Erythroblast (primary cell): ENCODE results near the gene BMP7.

Source experiments
- DNase-seq, 2 experiments: peaks; one replicate each; lab custom pipeline; 2025; lab: John Stamatoyannopoulos, UW
- GATA1 ChIP-seq: IDR thresholded peaks from 2 replicates; pipeline ENCODE4 v1.6.1; 2011; ENCODE audit warnings: low read depth, mild to moderate bottlenecking, control low read depth, low read length, moderate library complexity
- POLR2A ChIP-seq: IDR thresholded peaks from 2 replicates; pipeline ENCODE4 v1.6.1; 2011; ENCODE audit warnings: mild to moderate bottlenecking, low read length

BMP7 gene

GRCh38 chr20:57266291-57267157 is at the start of gene BMP7:
BMP7 (minus strand) TSS chr20:57266641; CDS start chr20:57266122, 519 bp downstream.
- no peak for DNase-seq
- TF ChIP-seq GATA1 (no peak), POLR2A (no peak)

GRCh38 chr20:57315976-57316480 is 49.6 kb upstream of the BMP7 start:
- no peak for DNase-seq
- no peak for TF ChIP-seq POLR2A
- TF ChIP-seq GATA1 = no peak

GRCh38 chr20:57315083-57315975 is 48.9 kb upstream of the BMP7 start:
- no peak for DNase-seq
- TF ChIP-seq POLR2A (no peak), GATA1 (no peak)

DNA sequence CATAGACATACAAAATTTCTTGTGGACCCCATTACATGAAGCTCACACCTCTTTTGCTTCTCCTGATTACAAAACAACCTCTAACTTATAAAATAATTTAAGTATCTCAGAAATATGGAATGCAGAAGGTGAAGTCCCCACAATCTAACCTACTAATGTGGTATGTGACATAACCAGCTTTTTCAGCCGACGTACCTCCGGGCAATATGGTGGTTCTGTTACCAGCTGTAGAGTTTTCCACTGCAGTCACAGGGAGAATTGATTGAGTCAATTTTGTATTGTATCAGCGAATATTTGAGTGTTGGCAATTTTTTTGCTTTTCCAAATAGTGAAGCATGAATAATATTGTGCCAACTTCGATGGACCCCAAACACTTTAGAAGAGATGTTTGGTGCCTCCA is 47.5 kb upstream of the BMP7 start:
- no peak for DNase-seq
- TF ChIP-seq GATA1 (no peak), POLR2A (no peak)

DNA sequence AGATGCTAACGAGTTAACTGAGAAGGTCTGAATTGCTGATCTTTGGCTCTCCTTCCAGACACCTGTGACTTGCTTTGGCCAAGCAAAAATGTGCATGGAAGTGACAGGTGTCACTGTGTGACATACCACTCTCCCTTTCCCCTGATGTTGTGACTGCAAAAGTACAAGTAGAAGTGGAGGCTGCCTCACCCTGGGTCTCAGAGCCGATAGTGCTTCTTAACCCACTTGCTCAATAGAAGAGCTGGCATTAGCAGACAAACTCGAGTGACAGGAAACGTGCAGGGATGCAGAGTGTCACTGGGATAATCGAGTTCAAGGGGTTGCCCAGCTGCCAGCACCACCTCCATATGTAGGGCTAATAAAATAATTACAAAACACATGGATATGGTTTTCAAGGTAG is 46.8 kb upstream of the BMP7 start:
- TF ChIP-seq GATA1 (no peak), POLR2A (no peak)
- no peak for DNase-seq

GRCh38 chr20:57312138-57312537 is 45.7 kb upstream of the BMP7 start:
- TF ChIP-seq POLR2A = no peak
- TF ChIP-seq GATA1 = no peak

GRCh38 chr20:57310821-57311514 is 44.5 kb upstream of the BMP7 start:
- no peak for TF ChIP-seq POLR2A
- TF ChIP-seq GATA1 = no peak
- no peak for DNase-seq

More at GRCh38 chr20:57312138-57312537, 45.7 kb upstream of the BMP7 start:
- DNase-seq = no peak

DNA sequence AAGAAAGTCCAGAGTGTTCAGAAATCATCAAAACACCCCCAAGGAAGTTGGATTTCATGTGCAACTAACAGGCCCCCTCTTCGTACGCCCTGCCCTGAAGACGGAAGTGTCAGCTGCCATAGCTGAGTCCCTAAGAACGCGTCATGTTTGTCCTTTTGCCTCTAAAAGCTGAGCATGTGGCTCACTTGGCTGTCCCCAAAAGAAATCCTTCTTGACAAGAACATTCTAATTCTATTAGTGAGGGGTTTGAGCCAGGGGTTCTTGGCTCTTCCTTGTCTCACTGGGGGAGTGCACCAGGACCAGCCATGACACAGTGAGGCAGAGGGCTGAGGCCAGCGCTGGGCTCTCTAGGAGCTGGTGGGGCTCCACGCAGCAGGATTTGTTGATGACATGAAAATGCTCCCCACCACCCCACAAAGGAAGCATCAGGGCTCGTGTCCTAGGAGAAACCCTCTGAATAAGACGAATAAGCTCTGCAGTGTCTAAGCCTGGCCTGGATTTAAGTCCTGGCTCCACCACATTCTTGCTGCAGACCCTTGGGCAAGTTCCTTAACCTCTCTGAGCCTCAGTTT is 43.2 kb upstream of the BMP7 start:
- DNase-seq = no peak
- no peak for TF ChIP-seq GATA1
- no peak for TF ChIP-seq POLR2A

DNA sequence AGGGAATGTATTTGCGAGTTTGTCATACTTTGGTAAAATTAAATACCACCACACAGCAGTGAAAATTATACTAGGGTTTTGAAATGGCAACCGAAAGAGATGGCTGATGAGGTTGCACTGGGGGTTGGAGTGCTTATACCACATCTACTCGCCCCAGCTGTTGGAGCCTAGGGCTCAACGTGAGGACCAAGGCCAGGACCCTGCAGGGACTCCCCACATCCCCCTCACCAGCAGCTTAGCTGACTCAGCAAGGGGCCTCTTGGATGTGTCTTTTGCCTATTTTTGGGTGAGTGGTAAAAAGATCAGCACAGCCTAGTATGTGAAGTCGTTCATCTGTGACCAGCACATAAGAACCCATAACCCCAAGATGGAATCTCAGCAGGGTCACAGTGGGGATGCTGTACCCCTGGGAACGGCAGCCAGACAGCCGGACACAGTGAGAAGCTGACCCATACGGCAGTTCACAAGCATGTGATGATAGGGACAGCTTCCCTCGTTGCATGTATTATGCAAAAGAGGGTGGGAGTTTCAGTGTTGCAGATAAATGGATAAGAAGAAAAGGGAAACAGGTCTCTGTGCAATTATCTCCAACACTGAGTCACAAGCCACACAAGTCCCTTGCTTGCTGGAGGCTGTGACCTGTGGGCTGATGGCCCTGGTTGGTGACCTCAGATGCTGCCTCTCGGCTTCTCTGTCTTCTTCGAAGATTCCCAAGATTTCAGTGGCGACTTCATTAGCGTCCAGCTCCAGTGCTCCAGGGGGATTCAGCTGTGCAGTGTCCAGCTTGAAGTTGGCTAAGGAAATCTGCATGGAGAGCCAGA is 42.2 kb upstream of the BMP7 start:
- TF ChIP-seq POLR2A = no peak
- no peak for TF ChIP-seq GATA1
- DNase-seq = no peak

DNA sequence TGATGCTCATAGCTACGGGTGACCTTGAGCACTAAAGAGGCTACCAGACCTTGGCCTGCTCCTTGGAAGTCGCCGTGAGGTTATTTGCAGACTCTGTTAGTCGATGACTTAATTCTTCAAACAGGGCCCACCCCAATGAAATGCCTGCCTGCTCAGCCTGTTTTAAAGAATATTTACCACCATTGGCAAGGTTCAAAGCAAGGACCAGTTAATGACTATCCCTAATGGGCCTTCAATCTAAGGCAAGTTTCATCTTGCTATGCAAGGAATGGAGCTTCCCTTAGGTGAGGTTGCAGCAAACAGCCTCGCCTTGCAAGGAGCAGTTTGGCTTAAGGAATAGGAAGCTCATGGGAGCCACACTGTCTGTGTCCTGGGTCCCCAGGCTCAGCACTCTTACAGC is 40.3 kb upstream of the BMP7 start:
- TF ChIP-seq GATA1 (no peak), POLR2A (no peak)

GRCh38 chr20:57301026-57301425 is 34.6 kb upstream of the BMP7 start:
- DNase-seq = no peak
- TF ChIP-seq GATA1 = no peak
- no peak for TF ChIP-seq POLR2A

More for the DNA sequence above, 40.3 kb upstream of the BMP7 start:
- DNase-seq = no peak

DNA sequence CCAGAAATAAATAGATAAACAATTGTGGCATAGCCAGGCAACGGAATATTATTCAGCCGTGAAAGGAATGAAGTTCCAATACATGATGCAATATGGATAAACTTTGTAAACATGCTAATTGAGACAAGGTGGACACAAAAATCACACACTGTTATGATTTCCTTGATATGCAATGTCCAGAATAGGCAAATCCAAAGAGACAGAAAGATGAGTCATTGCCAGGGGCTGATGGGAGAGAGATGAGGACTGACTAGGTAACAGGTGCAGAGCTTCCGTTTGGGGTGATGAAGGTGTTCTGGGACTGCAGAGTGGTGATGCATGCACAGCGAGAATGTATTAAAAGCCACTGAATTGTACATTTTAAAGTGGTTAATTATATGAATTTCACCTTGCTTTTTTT is 32.0 kb upstream of the BMP7 start:
- TF ChIP-seq POLR2A = no peak
- TF ChIP-seq GATA1 = no peak
- DNase-seq = no peak
